SK-N-SH (cell line): ENCODE measurements around the gene RAB3GAP2.

Source experiments
- CTCF ChIP-seq: fragments of 200-600 bp; sonication (generic); IDR thresholded peaks from 2 replicates; pipeline ENCODE4 v1.6.1; 2017; ENCODE audit warnings: antibody characterized with exemption, mild to moderate bottlenecking, moderate library complexity
- SIN3A ChIP-seq: IDR thresholded peaks from 2 replicates; pipeline ENCODE4 v1.6.1; 2012; ENCODE audit warnings: low read depth, mild to moderate bottlenecking, low read length, moderate library complexity, borderline replicate concordance
- TF ChIP-seq, protein P1 (sequence below): IDR thresholded peaks from 2 replicates; pipeline ENCODE4 v1.6.1; 2012; ENCODE audit warnings: mild to moderate bottlenecking, low read depth, low read length, moderate library complexity

DNA sequence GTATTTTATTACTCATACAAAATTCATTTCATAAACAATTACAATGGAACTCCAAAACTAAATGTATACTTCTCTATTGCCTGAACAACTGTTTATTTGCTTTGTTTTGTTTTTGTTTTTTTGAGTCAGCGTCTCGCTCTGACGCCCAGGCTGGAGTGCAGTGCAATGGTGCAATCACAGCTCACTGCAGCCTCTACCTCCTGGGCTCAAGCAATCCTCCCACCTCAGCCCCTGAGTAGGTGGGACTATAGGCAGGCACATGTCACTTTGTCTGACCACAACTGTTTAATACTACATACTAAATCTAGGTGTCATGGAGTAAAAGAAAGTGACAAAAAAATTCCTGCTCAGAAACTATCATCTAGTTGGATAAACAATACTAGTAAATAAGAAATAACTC is 49.3 kb downstream of the RAB3GAP2 start:
- TF ChIP-seq, protein P1, sequence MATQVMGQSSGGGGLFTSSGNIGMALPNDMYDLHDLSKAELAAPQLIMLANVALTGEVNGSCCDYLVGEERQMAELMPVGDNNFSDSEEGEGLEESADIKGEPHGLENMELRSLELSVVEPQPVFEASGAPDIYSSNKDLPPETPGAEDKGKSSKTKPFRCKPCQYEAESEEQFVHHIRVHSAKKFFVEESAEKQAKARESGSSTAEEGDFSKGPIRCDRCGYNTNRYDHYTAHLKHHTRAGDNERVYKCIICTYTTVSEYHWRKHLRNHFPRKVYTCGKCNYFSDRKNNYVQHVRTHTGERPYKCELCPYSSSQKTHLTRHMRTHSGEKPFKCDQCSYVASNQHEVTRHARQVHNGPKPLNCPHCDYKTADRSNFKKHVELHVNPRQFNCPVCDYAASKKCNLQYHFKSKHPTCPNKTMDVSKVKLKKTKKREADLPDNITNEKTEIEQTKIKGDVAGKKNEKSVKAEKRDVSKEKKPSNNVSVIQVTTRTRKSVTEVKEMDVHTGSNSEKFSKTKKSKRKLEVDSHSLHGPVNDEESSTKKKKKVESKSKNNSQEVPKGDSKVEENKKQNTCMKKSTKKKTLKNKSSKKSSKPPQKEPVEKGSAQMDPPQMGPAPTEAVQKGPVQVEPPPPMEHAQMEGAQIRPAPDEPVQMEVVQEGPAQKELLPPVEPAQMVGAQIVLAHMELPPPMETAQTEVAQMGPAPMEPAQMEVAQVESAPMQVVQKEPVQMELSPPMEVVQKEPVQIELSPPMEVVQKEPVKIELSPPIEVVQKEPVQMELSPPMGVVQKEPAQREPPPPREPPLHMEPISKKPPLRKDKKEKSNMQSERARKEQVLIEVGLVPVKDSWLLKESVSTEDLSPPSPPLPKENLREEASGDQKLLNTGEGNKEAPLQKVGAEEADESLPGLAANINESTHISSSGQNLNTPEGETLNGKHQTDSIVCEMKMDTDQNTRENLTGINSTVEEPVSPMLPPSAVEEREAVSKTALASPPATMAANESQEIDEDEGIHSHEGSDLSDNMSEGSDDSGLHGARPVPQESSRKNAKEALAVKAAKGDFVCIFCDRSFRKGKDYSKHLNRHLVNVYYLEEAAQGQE: no peak
- no peak for TF ChIP-seq CTCF
- TF ChIP-seq SIN3A: no peak
